ENCODE measurements around the gene PRELID3B. TPM values are rescaled to one million over a fixed set of nuclear protein-coding genes. Genes with fewer than 3 reads are reported as not detected.
A peak's percentile ranks its signal among the peaks of the same experiment; 100 is the strongest.

The PRELID3B gene
- total RNA-seq = 119 and 123 TPM in 2 replicates

DNA sequence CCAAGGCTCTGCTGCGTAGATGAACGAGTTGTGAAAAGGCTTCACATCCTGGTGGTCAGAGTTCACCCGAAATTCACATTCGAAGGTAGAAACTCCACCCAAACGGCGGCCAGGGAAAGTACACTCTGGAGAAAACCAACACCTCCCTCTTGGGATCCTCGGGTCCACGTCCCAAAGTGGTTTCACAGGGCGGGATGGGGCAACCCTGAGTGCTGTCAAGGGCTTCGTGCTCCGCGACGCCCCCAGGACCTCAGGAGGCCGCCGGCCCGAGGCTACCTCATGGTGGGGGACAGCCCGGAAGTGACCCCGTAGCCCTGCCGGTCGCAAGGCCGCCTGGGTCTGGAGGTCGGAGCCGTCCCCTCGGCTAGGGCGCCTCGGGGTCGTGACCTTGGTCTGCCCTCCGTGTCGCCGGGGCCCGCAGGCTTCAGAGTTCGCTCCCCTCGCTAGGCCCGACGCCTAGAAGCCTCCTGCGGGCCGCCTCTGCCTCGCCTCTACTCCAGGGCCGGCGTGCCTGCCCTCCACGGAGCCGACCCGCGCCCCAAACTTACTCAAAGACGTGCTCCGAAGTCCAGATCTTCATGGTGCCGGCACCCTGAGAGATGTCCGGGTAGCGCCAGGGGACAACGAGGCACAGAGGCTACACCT, at the start of gene PRELID3B:
Gene PRELID3B (minus strand): TSS at position 636 of the 645 bp plus-strand sequence. CDS start 56 bp downstream, at position 580.
- peaks cover 42% of the 10 kb centered on the region for H3K4me1 Mint-ChIP-seq
- peak within 1 kb of the TSS; percentile 93 for H3K4me3 Mint-ChIP-seq
- peak within 1 kb of the TSS; percentile 96 for H3K27ac Mint-ChIP-seq
- H3K27me3 Mint-ChIP-seq = no peaks in the 10 kb centered on the region
- H3K36me3 Mint-ChIP-seq (ENCODE audit: low read depth) = peaks cover 32% of the 10 kb centered on the region
- H3K9me3 Mint-ChIP-seq = no peaks in the 10 kb centered on the region
- DNase-seq = peak; percentile 82
- intact Hi-C loops (cut with micrococcal nuclease) = loop anchor here (1.0 to 10.0 kb wide), 3 partner anchors 10 to 1647 kb away; partner anchors contain the start of genes ATP5F1E and RBM38

DNA sequence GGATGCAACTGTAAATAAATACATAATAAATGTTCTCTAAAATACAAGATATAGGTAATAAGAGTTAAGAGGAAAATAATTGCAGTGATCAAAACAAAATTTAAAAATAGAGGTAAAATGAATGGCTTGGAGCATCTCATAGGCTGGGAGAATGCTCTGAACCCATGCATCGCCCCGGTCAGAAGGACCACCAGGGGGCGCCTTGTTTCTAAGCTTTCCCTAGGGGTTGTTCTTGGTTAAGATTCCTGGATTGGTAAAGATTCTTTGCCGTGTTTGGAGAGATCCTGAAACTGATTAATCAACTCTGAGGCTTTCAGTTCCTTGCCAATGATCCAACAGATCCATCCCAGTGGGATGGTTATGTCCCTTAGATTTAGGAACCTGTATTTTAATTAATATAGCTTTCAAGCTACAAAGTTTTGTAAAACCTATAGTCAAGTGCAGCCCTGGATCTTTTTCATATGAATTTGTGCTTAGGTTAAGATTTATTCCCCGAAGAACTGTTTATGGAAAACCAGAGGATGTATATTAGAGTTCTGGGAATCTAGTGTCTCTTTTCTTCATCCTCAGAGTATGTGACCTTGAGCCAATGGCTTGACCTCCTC, 45.3 kb upstream of the PRELID3B start:
- H3K9me3 Mint-ChIP-seq = no peaks in the 10 kb centered on the region
- no peaks in the 10 kb centered on the region for H3K36me3 Mint-ChIP-seq (ENCODE audit: low read depth)
- H3K4me1 Mint-ChIP-seq = no peaks in the 10 kb centered on the region
- peaks cover 39% of the 10 kb centered on the region for H3K27me3 Mint-ChIP-seq
- H3K4me3 Mint-ChIP-seq = no peak overlapping the region
- DNase-seq = peak; percentile 94
- no peak overlapping the region for H3K27ac Mint-ChIP-seq
- intact Hi-C loops (cut with micrococcal nuclease) = loop anchor here (1.0 to 5.0 kb wide), 4 partner anchors 59 to 314 kb away; no protein-coding TSS in a partner anchor

DNA sequence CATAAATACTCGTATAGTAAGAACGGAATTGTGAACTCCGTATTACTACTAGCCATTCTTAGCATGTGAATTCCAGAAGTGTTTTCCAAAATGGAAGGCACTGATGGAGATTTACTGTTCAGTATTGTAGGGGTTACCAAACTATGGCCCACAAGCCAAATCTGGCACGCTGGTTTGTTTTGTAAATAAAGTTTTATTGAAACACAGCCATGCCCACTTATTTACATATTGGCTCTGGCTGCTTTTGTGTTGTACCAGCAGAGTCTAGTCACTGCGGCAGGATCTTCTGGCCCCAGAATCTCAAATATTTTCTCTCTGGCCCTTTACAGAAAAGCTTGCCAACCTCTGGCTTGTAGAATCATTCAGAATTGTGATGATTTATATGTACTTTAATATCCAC, 44.3 kb upstream of the PRELID3B start:
- intact Hi-C loops (cut with micrococcal nuclease) = loop anchor here (5.0 kb wide), 2 partner anchors 60 to 315 kb away; no protein-coding TSS in a partner anchor
- no peaks in the 10 kb centered on the region for H3K36me3 Mint-ChIP-seq (ENCODE audit: low read depth)

DNA sequence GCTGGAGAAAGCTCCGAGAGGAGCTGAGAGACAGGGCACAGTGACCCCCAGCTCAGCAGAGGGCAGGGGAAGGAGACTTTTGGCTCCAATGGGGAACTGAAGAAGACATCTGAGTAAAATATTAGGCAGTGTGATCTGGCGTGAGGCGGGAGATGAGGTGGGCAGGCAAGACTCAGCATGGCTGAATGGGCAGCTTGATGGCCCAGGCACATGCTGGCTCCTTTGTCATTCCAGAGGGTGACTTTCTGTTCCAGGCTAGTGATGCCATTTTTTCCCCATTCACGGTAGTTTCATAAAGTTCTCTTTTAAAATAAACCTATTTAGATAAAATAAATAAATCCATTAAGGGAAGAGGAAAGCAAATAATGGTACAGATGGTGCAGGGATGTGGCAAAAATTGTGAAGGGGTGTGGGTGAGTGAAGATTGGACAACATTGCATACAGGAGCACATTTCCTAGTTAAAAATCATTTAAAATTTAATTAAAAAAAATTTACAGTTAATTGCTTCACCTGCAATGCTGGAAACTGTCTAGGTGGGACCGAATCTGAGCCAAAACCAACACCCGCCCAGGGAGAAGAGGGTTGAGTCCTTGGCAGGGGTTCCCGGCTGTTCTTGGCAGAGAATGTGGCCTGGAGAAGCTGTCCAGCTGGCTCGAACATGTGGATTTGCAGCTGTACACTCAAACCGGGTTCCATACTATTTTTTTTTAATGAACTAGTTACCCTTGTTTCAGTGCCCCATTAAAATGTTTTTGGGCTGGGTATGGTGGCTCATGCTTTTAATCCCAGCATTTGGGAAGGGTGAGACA, 41.7 kb upstream of the PRELID3B start:
- intact Hi-C loops (cut with micrococcal nuclease) = no loop called here
- Mint-ChIP-seq H3K4me3 (no peak overlapping the region), H3K9me3 (no peaks in the 10 kb centered on the region), H3K27ac (no peak overlapping the region), H3K36me3 (ENCODE audit: low read depth) (no peaks in the 10 kb centered on the region), H3K4me1 (no peaks in the 10 kb centered on the region), H3K27me3 (peaks cover 31% of the 10 kb centered on the region)
- no peak for DNase-seq

More for the DNA sequence above, 44.3 kb upstream of the PRELID3B start:
- peaks cover 38% of the 10 kb centered on the region for H3K27me3 Mint-ChIP-seq
- H3K4me3 Mint-ChIP-seq = no peak overlapping the region
- no peaks in the 10 kb centered on the region for H3K4me1 Mint-ChIP-seq
- no peak overlapping the region for H3K27ac Mint-ChIP-seq
- no peak for DNase-seq
- H3K9me3 Mint-ChIP-seq = no peaks in the 10 kb centered on the region

DNA sequence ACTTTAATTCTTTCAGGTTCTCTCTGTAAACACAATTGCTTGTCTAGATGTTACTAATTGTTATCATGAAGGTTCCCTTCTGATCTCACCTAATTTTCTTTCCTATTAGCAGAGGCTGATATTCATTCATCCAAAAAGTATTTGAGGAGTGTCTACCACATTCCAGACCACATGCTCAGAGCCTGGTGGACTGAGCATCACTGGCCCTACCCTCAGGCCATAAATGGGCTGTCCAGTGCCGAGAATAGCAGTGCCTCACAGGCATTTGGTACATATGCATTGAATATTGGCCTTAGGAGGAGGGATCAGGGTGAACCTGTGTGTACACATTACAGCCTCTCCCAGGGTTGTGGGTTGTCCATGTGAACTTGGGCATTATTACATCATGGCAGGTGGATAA, 40.4 kb upstream of the PRELID3B start:
- DNase-seq = no peak
- H3K4me3 Mint-ChIP-seq = no peak overlapping the region
- H3K36me3 Mint-ChIP-seq (ENCODE audit: low read depth) = no peaks in the 10 kb centered on the region
- H3K27ac Mint-ChIP-seq = no peak overlapping the region
- intact Hi-C loops (cut with micrococcal nuclease) = no loop called here
- peaks cover 30% of the 10 kb centered on the region for H3K27me3 Mint-ChIP-seq
- no peaks in the 10 kb centered on the region for H3K9me3 Mint-ChIP-seq
- peaks cover 3% of the 10 kb centered on the region for H3K4me1 Mint-ChIP-seq

DNA sequence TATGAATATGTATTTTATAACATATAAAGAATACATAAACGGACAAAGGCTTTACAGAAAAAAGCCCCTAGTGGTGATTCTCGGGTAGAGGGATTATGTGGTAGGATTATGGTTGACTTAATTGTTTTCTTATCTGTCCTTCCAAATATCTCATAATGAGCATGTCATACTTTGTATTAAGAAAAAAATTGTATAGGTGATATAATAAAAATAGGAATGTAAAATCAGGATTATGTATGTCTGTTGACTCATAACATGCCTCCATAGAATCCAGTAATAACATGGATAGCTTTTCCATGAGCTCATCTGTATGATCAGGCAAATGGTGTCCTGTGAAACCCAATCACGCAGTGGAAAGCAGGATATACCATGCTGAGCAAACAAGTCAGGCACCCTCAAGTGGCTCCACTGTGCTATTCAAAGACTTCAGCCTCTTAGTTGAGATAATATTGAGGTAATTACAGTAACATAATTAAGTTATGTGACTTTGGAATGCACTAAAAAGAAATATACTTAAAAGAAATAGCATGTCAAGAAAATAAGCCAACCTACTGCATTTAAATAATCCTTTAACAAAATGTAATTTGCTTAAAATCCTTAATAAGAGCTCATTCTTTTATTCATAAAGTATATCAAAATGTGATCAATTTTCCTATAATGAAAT, 39.6 kb upstream of the PRELID3B start:
- H3K4me3 Mint-ChIP-seq = no peak overlapping the region
- H3K9me3 Mint-ChIP-seq = no peaks in the 10 kb centered on the region
- DNase-seq = no peak
- no peaks in the 10 kb centered on the region for H3K36me3 Mint-ChIP-seq (ENCODE audit: low read depth)
- peaks cover 33% of the 10 kb centered on the region for H3K27me3 Mint-ChIP-seq
- H3K4me1 Mint-ChIP-seq = peaks cover 6% of the 10 kb centered on the region
- intact Hi-C loops (cut with micrococcal nuclease) = no loop called here
- no peak overlapping the region for H3K27ac Mint-ChIP-seq

DNA sequence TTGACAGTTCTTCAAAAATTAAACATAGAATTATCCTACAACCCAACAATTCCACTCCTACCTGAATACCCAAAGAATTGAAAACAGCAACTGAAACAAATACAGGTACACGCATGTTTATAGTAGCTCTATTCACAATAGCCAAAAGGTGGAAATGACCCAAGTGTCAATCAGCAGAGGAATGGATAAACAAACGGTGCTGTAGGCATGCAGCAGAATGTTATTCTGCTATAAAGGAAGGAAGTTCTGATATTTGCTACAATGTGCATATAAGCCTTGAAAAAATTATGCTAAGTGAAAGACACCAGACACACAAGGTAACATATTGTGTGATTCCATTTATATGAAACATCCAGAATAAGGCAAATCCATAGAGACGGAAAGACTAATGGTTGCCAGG, 38.5 kb upstream of the PRELID3B start:
- Mint-ChIP-seq H3K4me3 (no peak overlapping the region), H3K27me3 (peaks cover 30% of the 10 kb centered on the region), H3K36me3 (ENCODE audit: low read depth) (no peaks in the 10 kb centered on the region), H3K4me1 (peaks cover 8% of the 10 kb centered on the region), H3K27ac (no peak overlapping the region), H3K9me3 (no peaks in the 10 kb centered on the region)
- DNase-seq = no peak
- intact Hi-C loops (cut with micrococcal nuclease) = no loop called here

DNA sequence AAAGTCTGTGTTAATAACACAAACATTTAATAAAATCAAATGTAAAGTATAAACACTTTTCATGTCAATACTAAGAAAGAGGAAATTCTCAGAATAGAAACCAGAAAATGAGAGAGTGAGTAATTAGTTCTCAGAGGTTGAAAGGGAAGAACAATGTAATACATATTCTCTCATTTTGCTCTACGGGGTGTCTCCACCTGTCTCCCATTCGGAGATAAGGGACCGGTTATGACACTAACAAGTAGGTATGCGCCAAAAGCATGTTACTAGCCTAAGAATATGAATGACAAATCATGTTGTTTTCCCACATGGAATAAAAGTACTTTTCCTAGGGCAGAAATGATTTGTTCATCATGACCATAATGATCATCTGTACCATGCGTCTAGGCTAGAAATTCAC, 35.6 kb upstream of the PRELID3B start:
- no peak overlapping the region for H3K4me3 Mint-ChIP-seq
- no peak overlapping the region for H3K27ac Mint-ChIP-seq
- no peak for DNase-seq
- no peaks in the 10 kb centered on the region for H3K36me3 Mint-ChIP-seq (ENCODE audit: low read depth)
- intact Hi-C loops (cut with micrococcal nuclease) = no loop called here
- no peaks in the 10 kb centered on the region for H3K9me3 Mint-ChIP-seq
- peaks cover 22% of the 10 kb centered on the region for H3K4me1 Mint-ChIP-seq
- peaks cover 28% of the 10 kb centered on the region for H3K27me3 Mint-ChIP-seq

DNA sequence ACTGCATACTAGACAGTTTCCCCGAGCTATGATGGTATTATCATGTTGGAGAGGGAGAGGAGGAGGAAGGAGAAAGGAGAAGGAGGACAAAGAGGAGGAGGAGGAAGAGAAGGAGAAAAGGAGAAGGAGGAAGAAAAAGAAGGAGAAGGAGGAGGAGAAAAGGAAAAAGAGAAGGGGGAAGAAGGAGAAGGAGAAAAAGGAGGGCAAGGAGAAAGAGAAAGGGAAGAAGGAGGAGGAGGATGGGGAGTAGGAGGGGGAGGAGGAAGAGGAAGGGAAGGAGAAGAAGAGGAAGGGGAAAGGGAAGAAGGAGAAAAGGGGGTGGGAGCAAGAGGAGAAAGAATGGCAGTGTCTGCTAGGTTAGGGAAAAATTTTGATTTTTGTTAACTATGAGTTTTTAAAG, 35.1 kb upstream of the PRELID3B start:
- intact Hi-C loops (cut with micrococcal nuclease) = no loop called here
- H3K27ac Mint-ChIP-seq = no peak overlapping the region
- no peak for DNase-seq
- no peaks in the 10 kb centered on the region for H3K36me3 Mint-ChIP-seq (ENCODE audit: low read depth)
- no peaks in the 10 kb centered on the region for H3K9me3 Mint-ChIP-seq
- H3K4me1 Mint-ChIP-seq = peaks cover 22% of the 10 kb centered on the region
- H3K27me3 Mint-ChIP-seq = peaks cover 27% of the 10 kb centered on the region
- no peak overlapping the region for H3K4me3 Mint-ChIP-seq

DNA sequence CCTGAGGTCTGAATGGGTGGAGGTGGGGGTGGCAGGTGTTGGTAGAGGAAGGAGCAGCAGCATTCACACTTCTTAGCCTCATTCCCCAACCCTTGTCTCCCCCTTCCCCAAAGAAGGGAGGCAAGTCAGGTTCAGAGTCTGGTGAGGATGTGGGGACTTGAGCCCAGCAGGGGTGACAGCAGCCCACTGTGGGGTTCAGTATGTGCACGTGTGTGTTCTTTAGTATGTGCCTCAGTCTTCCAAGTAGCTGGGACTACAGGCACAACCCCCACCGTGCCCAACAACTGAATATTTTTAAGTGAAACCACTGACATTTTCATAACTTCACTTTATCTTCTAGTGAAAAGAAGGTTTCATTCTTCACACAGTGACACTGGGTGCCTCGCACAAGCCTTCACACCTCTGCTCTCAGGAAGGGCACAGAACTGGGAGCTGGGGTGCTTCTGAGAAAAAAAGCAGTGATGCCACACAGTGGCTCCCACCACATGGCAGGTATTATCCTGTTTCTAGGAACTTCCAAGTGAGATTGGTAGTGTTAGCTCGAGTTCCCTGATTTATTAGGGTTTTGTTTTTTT, 33.4 kb upstream of the PRELID3B start:
- no peaks in the 10 kb centered on the region for H3K36me3 Mint-ChIP-seq (ENCODE audit: low read depth)
- H3K9me3 Mint-ChIP-seq = no peaks in the 10 kb centered on the region
- DNase-seq = no peak
- intact Hi-C loops (cut with micrococcal nuclease) = loop anchor here (2.0 kb wide), 1 partner anchor 27 kb away; no protein-coding TSS in a partner anchor
- H3K4me1 Mint-ChIP-seq = peaks cover 24% of the 10 kb centered on the region
- no peak overlapping the region for H3K4me3 Mint-ChIP-seq
- H3K27me3 Mint-ChIP-seq = peaks cover 26% of the 10 kb centered on the region
- no peak overlapping the region for H3K27ac Mint-ChIP-seq

DNA sequence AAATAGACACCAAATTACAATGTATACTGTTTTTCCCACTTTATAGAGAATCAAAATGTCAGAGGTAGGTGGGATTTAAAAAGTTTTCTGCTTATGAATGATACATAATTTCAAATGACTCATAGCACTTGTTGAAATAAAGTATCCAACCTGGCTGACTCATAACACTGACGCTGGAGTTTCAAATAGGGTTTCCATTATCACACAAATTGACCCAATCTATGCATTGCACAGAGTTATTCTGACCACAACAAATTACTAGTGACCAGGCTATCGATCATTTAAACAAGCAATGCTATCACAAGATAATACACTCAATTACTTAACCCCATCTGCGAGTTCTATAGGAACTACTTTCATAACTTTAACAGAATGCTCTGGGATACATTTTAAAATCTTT, 31.9 kb upstream of the PRELID3B start:
- Mint-ChIP-seq H3K36me3 (ENCODE audit: low read depth) (no peaks in the 10 kb centered on the region), H3K9me3 (no peaks in the 10 kb centered on the region), H3K27me3 (peaks cover 36% of the 10 kb centered on the region), H3K4me3 (no peak overlapping the region), H3K27ac (no peak overlapping the region), H3K4me1 (peaks cover 24% of the 10 kb centered on the region)
- intact Hi-C loops (cut with micrococcal nuclease) = loop anchor here (2.0 kb wide), 1 partner anchor 26 kb away; no protein-coding TSS in a partner anchor
- no peak for DNase-seq

DNA sequence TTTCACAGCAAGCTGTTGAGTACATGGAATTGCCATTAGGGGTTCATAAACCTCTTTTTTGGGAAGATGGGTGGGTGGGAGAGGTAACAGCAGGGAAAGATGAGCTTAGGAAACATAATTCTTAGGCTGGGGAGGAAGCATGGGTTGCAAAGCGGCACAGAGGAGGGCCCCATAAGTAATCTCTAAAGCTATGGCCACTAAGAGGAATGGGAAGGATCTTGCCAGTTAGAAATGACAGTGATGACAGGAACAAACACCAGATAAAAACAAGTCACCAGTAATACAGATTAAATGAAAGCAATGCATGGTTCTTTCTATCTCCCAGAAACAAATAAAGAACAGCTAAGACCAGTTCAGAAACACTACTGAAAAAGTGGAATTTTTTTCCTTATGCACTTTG, 31.0 kb upstream of the PRELID3B start:
- Mint-ChIP-seq H3K4me3 (no peak overlapping the region), H3K27ac (no peak overlapping the region), H3K9me3 (no peaks in the 10 kb centered on the region), H3K4me1 (peaks cover 24% of the 10 kb centered on the region), H3K36me3 (ENCODE audit: low read depth) (no peaks in the 10 kb centered on the region), H3K27me3 (peaks cover 41% of the 10 kb centered on the region)
- intact Hi-C loops (cut with micrococcal nuclease) = no loop called here
- no peak for DNase-seq

DNA sequence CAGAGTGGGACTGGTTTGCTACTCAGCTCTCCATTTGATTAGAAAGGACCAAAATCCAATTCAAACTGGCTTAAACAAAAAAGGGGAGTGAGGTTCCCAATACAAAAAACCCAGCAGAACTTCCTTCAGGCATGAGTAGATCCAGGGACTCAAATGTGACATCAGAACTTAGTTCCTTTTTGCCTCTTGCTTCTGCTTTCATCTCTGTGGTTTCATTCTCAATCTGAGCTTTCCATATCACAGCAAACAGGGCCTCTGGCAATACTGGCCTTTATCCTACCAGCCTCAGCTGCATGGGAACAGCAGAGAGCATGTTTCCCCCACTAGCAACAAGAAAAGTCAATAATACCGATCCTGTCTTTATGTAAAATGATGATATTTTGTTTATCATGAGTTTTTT, 28.6 kb upstream of the PRELID3B start:
- intact Hi-C loops (cut with micrococcal nuclease) = no loop called here
- DNase-seq = no peak
- H3K27ac Mint-ChIP-seq = no peak overlapping the region
- H3K27me3 Mint-ChIP-seq = peaks cover 50% of the 10 kb centered on the region
- no peaks in the 10 kb centered on the region for H3K9me3 Mint-ChIP-seq
- no peak overlapping the region for H3K4me3 Mint-ChIP-seq
- no peaks in the 10 kb centered on the region for H3K36me3 Mint-ChIP-seq (ENCODE audit: low read depth)
- H3K4me1 Mint-ChIP-seq = peaks cover 17% of the 10 kb centered on the region
